ENCODE data around the gene DCTN3. TPM values are rescaled to one million over a fixed set of nuclear protein-coding genes. Genes with fewer than 3 reads are reported as not detected.

Gene DCTN3
- total and polyA plus RNA-seq, 10 of the 15 experiments (the other 5 are each of a cell fraction or from before 2014, with no cell fraction given) = 19.0 to 120 (median 71.8) TPM

DNA sequence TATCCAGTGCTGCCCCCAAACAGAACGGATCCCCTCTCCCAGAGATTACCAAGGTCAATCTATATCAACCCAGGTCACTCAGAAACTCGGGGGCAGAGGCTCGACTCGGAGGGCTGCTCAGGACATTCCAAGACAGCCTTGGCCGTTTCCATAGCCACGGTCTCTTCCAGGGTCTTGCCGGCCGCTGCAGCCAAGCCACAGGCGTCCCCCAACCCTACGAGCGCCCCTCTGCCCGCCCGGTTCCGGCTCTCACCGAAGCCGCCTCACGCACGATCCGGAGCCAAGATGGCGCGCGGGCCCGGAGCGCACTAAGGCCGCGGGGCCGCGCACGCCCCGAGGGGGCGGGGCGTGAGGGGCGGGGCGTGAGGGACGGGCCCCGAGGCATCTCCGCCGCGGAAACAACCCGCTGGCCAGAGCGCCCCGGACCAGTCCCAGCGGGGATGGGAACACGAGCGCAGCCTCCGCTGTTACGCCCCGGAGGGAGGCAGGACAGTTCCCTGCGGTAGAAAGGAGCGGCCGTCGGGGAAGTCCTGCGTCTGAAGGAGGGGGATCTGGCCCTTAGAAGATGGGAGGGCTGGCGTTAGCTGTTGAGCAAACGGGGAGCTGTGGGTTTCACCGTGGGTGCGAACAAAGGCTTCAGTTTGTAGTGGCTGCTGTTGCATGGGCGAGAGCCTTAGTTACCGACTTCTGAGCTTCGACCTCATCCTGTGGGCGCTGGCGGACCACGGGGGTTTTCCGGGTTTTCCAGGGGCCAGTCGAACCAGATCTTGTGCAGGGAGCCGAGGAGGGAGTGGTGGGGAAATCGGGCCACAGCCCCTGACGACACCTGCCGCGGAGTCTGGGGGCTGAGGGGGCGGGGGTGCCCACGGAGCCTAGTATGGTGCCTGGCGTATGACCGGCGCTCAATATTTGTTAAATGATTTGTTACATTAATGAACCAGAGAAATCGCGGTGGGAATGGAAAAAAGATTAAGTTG, 8.2 kb downstream of the DCTN3 start, which contains the start of gene RPP25L (continued):
- TF ChIP-seq TBL1XR1 (IDR thresholded peaks at IDR 0.05; ENCODE audit: low read depth, low read length) = no peak
- no peak for TF ChIP-seq RBBP5 (conservative IDR thresholded peaks at IDR 0.05)
- no peak for TF ChIP-seq SUZ12 (IDR thresholded peaks at IDR 0.05; ENCODE audit: unreplicated experiment)
- no peak for TF ChIP-seq KLF5 (IDR thresholded peaks at IDR 0.05; ENCODE audit: partially characterized antibody)
- no peak for TF ChIP-seq SMC3 (IDR thresholded peaks at IDR 0.05; ENCODE audit: borderline replicate concordance, low read length)
- no peak for TF ChIP-seq RELA (IDR thresholded peaks at IDR 0.05; ENCODE audit: borderline replicate concordance, partially characterized antibody)
- TF ChIP-seq PRDM15 (CRISPR knock-in tag; IDR thresholded peaks at IDR 0.05) = no peak
- TF ChIP-seq, protein P1, sequence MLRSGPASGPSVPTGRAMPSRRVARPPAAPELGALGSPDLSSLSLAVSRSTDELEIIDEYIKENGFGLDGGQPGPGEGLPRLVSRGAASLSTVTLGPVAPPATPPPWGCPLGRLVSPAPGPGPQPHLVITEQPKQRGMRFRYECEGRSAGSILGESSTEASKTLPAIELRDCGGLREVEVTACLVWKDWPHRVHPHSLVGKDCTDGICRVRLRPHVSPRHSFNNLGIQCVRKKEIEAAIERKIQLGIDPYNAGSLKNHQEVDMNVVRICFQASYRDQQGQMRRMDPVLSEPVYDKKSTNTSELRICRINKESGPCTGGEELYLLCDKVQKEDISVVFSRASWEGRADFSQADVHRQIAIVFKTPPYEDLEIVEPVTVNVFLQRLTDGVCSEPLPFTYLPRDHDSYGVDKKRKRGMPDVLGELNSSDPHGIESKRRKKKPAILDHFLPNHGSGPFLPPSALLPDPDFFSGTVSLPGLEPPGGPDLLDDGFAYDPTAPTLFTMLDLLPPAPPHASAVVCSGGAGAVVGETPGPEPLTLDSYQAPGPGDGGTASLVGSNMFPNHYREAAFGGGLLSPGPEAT (IDR thresholded peaks at IDR 0.05; ENCODE audit: low read depth) = peak; percentile 12; the same call in 1 of the 2 replicates
- TF ChIP-seq, protein P2, sequence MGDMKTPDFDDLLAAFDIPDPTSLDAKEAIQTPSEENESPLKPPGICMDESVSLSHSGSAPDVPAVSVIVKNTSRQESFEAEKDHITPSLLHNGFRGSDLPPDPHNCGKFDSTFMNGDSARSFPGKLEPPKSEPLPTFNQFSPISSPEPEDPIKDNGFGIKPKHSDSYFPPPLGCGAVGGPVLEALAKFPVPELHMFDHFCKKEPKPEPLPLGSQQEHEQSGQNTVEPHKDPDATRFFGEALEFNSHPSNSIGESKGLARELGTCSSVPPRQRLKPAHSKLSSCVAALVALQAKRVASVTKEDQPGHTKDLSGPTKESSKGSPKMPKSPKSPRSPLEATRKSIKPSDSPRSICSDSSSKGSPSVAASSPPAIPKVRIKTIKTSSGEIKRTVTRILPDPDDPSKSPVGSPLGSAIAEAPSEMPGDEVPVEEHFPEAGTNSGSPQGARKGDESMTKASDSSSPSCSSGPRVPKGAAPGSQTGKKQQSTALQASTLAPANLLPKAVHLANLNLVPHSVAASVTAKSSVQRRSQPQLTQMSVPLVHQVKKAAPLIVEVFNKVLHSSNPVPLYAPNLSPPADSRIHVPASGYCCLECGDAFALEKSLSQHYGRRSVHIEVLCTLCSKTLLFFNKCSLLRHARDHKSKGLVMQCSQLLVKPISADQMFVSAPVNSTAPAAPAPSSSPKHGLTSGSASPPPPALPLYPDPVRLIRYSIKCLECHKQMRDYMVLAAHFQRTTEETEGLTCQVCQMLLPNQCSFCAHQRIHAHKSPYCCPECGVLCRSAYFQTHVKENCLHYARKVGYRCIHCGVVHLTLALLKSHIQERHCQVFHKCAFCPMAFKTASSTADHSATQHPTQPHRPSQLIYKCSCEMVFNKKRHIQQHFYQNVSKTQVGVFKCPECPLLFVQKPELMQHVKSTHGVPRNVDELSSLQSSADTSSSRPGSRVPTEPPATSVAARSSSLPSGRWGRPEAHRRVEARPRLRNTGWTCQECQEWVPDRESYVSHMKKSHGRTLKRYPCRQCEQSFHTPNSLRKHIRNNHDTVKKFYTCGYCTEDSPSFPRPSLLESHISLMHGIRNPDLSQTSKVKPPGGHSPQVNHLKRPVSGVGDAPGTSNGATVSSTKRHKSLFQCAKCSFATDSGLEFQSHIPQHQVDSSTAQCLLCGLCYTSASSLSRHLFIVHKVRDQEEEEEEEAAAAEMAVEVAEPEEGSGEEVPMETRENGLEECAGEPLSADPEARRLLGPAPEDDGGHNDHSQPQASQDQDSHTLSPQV (IDR thresholded peaks at IDR 0.05) = no peak
- TF ChIP-seq ZSCAN29 (IDR thresholded peaks at IDR 0.05) = no peak
- peak; percentile 52; the same call in 1 of the 2 replicates for TF ChIP-seq BACH1 (IDR thresholded peaks at IDR 0.05; ENCODE audit: borderline replicate concordance)
- no peak for TF ChIP-seq KAT2A (conservative IDR thresholded peaks at IDR 0.05; ENCODE audit: control insufficient read depth, low read depth, low read length)
- peak; percentile 81; the same call in 1 of the 2 replicates for TF ChIP-seq POLR2AphosphoS5 (IDR thresholded peaks at IDR 0.05; ENCODE audit: low read length)
- 0 out of 2 replicates have a peak, but pooled peaks have one; percentile 22 for TF ChIP-seq NKRF (conservative IDR thresholded peaks at IDR 0.05)
- TF ChIP-seq FOS (IDR thresholded peaks at IDR 0.05; ENCODE audit: borderline replicate concordance, extremely low read depth, insufficient read length) = no peak
- no peak; the same call in 1 of the 2 replicates for TF ChIP-seq HCFC1 (IDR thresholded peaks at IDR 0.05; ENCODE audit: low read length)
- TF ChIP-seq ZZZ3 (IDR thresholded peaks at IDR 0.05; ENCODE audit: control insufficient read depth, insufficient read length, low read depth) = no peak

Measured in GM12878 (cell line).